OCI-LY3 (cell line): ENCODE results near the gene RFPL1.
"Not testable (repeated sequence)": the region's sequence is repeated elsewhere in the genome, so short reads cannot be mapped to it uniquely, and the experiment has no call there.

ENCODE experiments used
- H2AFZ ChIP-seq: fragments of 200-600, 300-600 bp; shearing (Covaris generic); 2 replicates; pipeline ENCODE4 v1.6.0; 2014; ENCODE audit warnings: antibody characterized with exemption, low read depth, low read length
- H3K27ac ChIP-seq: fragments of 200-600, 300-600 bp; sonication (generic); 2 replicates; pipeline ENCODE4 v1.5.1; 2014; ENCODE audit warnings: mild to moderate bottlenecking, low read length, moderate library complexity, mixed read lengths
- H3K27me3 ChIP-seq: fragments of 200-600, 300-600 bp; sonication (generic); 2 replicates; pipeline ENCODE4 v1.6.1; 2014; ENCODE audit warnings: low read depth, low read length, mixed read lengths
- H3K36me3 ChIP-seq: fragments of 200-600, 300-600 bp; sonication (generic); replicated peaks from 2 replicates; pipeline ENCODE3; 2014; ENCODE audit warnings: low read depth, low read length, mixed read lengths
- H3K4me1 ChIP-seq: fragments of 300-600, 200-600 bp; sonication (generic); 2 replicates; pipeline ENCODE4 v1.6.1; 2014; ENCODE audit warnings: low read length, mixed read lengths
- H3K4me2 ChIP-seq: fragments of 200-600, 300-600 bp; sonication (generic); 2 replicates; pipeline ENCODE4 v1.6.1; 2014; ENCODE audit warnings: low read length, mixed read lengths
- H3K4me3 ChIP-seq: fragments of 300-600, 200-600 bp; sonication (generic); 2 replicates; pipeline ENCODE4 v1.5.1; 2014; ENCODE audit warnings: antibody characterized with exemption, mild to moderate bottlenecking, low read length, moderate library complexity
- H3K79me2 ChIP-seq: fragments of 300-600, 200-600 bp; shearing (Covaris generic); 2 replicates; pipeline ENCODE4 v1.6.1; 2014; ENCODE audit warnings: mild to moderate bottlenecking, low read length, mixed read lengths
- H3K9ac ChIP-seq: fragments of 300-600, 200-600 bp; shearing (Covaris generic); 2 replicates; pipeline ENCODE4 v1.6.0; 2014; ENCODE audit warnings: mild to moderate bottlenecking, low read length, moderate library complexity
- H3K9me3 ChIP-seq: fragments of 200-600, 300-600 bp; shearing (Covaris generic); 2 replicates; pipeline ENCODE4 v1.6.1; 2014; ENCODE audit warnings: low read length, mixed read lengths; ENCODE audit not compliant: insufficient read depth
- H4K20me1 ChIP-seq: fragments of 200-600, 300-600 bp; sonication (generic); 2 replicates; pipeline ENCODE4 v1.6.1; 2016; ENCODE audit warnings: low read length, mixed read lengths; ENCODE audit not compliant: insufficient read depth
- CTCF ChIP-seq: fragments of 200-600, 300-600 bp; sonication (generic); IDR thresholded peaks from 2 replicates; pipeline ENCODE4 v1.5.1; 2014; ENCODE audit warnings: antibody characterized with exemption, low read length, low read depth
- EZH2phosphoT487 ChIP-seq: fragments of 200-600 bp; shearing (Covaris generic); IDR thresholded peaks from 2 replicates; pipeline ENCODE4 v1.6.1; 2018; ENCODE audit warnings: antibody characterized with exemption, mixed run types, low read depth

Gene RFPL1

GRCh38 chr22:29484642-29485041, 46.3 kb downstream of the RFPL1 start:
- H3K27me3 ChIP-seq, result 0 out of 2 replicates have a peak, but pooled peaks cover 4% of the 10 kb centered on the region
- H3K4me2 ChIP-seq, result no peak overlapping the region
- H3K79me2 ChIP-seq, result no peaks in the 10 kb centered on the region
- H4K20me1 ChIP-seq, result no peaks in the 10 kb centered on the region
- H3K9ac ChIP-seq, result no peak overlapping the region
- no peak overlapping the region for H3K4me3 ChIP-seq
- no peak overlapping the region for H3K27ac ChIP-seq
- no peaks in the 10 kb centered on the region for H3K36me3 ChIP-seq
- H2AFZ ChIP-seq, result no peak overlapping the region
- peaks cover 12% of the 10 kb centered on the region for H3K4me1 ChIP-seq
- no peak for TF ChIP-seq CTCF
- no peak for TF ChIP-seq EZH2phosphoT487
- H3K9me3 ChIP-seq, result no peaks in the 10 kb centered on the region

DNA sequence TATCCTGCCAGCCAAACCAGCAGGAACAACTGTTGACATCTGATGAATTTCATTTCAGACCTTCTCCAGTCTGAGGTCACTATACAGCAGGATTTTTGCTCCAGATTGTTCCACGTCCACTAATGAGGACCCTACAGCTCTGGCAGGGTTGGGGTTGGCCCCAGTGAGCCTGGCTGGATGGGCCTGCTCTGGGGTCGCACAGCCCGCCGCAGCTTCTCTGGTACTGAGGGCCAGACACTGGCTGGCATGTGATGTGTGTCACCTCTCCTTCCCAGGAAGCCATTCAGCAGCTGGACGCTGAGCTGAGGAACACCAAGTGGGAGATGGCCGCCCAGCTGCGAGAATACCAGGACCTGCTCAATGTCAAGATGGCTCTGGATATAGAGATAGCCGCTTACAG, 47.1 kb downstream of the RFPL1 start:
- Histone ChIP-seq H3K9me3 (no peaks in the 10 kb centered on the region), H4K20me1 (no peaks in the 10 kb centered on the region), H3K36me3 (no peaks in the 10 kb centered on the region), H3K4me3 (no peak overlapping the region), H3K79me2 (no peaks in the 10 kb centered on the region), H3K27me3 (0 out of 2 replicates have a peak, but pooled peaks cover 4% of the 10 kb centered on the region), H2AFZ (no peak overlapping the region), H3K27ac (no peak overlapping the region), H3K9ac (no peak overlapping the region), H3K4me2 (no peak overlapping the region), H3K4me1 (peaks cover 12% of the 10 kb centered on the region)
- no peak for TF ChIP-seq CTCF
- no peak for TF ChIP-seq EZH2phosphoT487

DNA sequence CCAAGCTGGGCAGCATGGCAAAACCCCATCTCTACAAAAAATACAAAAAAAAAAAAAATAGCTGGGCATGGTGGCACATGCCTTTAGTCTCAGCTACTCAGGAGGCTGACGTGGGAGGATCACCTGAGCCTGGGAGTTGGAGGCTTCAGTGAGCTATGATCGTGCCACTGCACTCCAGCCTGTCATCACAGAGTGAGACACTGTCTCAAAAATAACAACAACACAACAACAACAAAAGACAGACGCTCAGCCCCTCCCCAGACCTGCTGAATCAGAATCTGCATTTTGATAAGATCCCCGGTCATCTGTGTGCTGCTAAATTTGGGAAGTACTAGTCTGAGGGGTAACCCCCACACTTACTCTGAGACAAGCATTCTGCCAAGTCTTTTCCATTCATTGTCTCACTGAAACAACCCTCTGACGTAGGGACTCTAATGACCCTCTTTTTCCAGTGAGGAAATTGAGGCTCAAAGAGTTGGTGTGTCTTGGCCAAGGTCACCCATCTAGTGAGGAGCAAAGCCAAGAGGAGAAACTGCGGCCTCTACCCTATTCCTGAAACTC, 49.1 kb downstream of the RFPL1 start:
- Histone ChIP-seq H4K20me1 (no peaks in the 10 kb centered on the region), H2AFZ (no peak overlapping the region), H3K79me2 (no peaks in the 10 kb centered on the region), H3K4me3 (no peak overlapping the region), H3K9ac (no peak overlapping the region), H3K27ac (no peak overlapping the region), H3K4me1 (peaks cover 12% of the 10 kb centered on the region), H3K4me2 (no peak overlapping the region), H3K36me3 (no peaks in the 10 kb centered on the region), H3K27me3 (0 out of 2 replicates have a peak, but pooled peaks cover 4% of the 10 kb centered on the region), H3K9me3 (no peaks in the 10 kb centered on the region)
- TF ChIP-seq EZH2phosphoT487, result no peak
- no peak for TF ChIP-seq CTCF

DNA sequence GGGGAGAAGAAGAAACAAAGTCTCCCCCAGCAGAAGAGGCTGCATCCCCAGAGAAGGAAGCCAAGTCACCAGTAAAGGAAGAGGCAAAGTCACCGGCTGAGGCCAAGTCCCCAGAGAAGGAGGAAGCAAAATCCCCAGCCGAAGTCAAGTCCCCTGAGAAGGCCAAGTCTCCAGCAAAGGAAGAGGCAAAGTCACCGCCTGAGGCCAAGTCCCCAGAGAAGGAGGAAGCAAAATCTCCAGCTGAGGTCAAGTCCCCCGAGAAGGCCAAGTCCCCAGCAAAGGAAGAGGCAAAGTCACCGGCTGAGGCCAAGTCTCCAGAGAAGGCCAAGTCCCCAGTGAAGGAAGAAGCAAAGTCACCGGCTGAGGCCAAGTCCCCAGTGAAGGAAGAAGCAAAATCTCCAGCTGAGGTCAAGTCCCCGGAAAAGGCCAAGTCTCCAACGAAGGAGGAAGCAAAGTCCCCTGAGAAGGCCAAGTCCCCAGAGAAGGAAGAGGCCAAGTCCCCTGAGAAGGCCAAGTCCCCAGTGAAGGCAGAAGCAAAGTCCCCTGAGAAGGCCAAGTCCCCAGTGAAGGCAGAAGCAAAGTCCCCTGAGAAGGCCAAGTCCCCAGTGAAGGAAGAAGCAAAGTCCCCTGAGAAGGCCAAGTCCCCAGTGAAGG, 50.9 kb downstream of the RFPL1 start:
- H4K20me1 ChIP-seq, H3K27ac ChIP-seq: not testable (repeated sequence)

More for the DNA sequence above, 50.9 kb downstream of the RFPL1 start:
- not testable (repeated sequence) for H3K27me3 ChIP-seq, H3K79me2 ChIP-seq, H2AFZ ChIP-seq, H3K4me2 ChIP-seq, H3K9me3 ChIP-seq, H3K4me3 ChIP-seq, H3K36me3 ChIP-seq, H3K9ac ChIP-seq
- H3K4me1 ChIP-seq, result peaks cover 12% of the 10 kb centered on the region
